HG03159 (cell line): Measurements from ENCODE around the gene LCE3B.
"Not testable (repeated sequence)": the region's sequence is repeated elsewhere in the genome, so short reads cannot be mapped to it uniquely, and the experiment has no call there.

ENCODE experiments used
- ATAC-seq: cut with Tn5 transposase; IDR thresholded peaks from one replicate; pipeline ENCODE4 v1.9.1; 2021; ENCODE audit warnings: mild to moderate bottlenecking, moderate library complexity; ENCODE audit not compliant: unreplicated experiment

LCE3B gene

GRCh38 chr1:152613511-152613910 lies at the start of gene LCE3B:
Gene LCE3B, plus strand, starts transcription at chr1:152613811. Its CDS starts 0 bp downstream, at chr1:152613811.
- no peak for ATAC-seq

GRCh38 chr1:152565115-152565514 lies 48.5 kb upstream of the LCE3B start:
- no peak for ATAC-seq

- ATAC-seq, result no peak
Measured at GRCh38 chr1:152565535-152566215, 47.9 kb upstream of the LCE3B start.

GRCh38 chr1:152566681-152567080 lies 46.9 kb upstream of the LCE3B start, which contains the start of gene LCE3E:
Gene LCE3E, minus strand, starts transcription at chr1:152566780. Its CDS starts 572 bp downstream, at chr1:152566208.
- no peak for ATAC-seq

- no peak for ATAC-seq
Measured at GRCh38 chr1:152577168-152577567, 36.4 kb upstream of the LCE3B start.

- not testable (repeated sequence) for ATAC-seq
Measured at GRCh38 chr1:152579526-152579925, 34.1 kb upstream of the LCE3B start.

- ATAC-seq, result no peak
Measured at GRCh38 chr1:152580433-152580832, 33.2 kb upstream of the LCE3B start, which contains the start of gene LCE3D. Gene LCE3D, minus strand, starts transcription at chr1:152580516. Its CDS starts 580 bp downstream, at chr1:152579936.

GRCh38 chr1:152582647-152583046 lies 31.0 kb upstream of the LCE3B start:
- no peak for ATAC-seq

GRCh38 chr1:152585586-152585985 lies 28.0 kb upstream of the LCE3B start:
- ATAC-seq, result no peak

GRCh38 chr1:152596986-152597385 lies 16.6 kb upstream of the LCE3B start:
- no peak for ATAC-seq

GRCh38 chr1:152599934-152600333 lies 13.7 kb upstream of the LCE3B start, which contains the start of gene LCE3C:
Gene LCE3C, plus strand, starts transcription at chr1:152600234. Its CDS starts 498 bp downstream, at chr1:152600732.
- ATAC-seq, result no peak

- ATAC-seq, result no peak
Measured at GRCh38 chr1:152621993-152622392, 8.4 kb downstream of the LCE3B start.

- ATAC-seq, result no peak
Measured at GRCh38 chr1:152622803-152623202, 9.2 kb downstream of the LCE3B start, which contains the start of gene LCE3A. Gene LCE3A, minus strand, starts transcription at chr1:152623103. Its CDS starts 0 bp downstream, at chr1:152623103.

GRCh38 chr1:152623203-152623844 lies 9.7 kb downstream of the LCE3B start:
- ATAC-seq, result no peak

GRCh38 chr1:152626744-152627143 lies 13.1 kb downstream of the LCE3B start:
- no peak for ATAC-seq

- no peak for ATAC-seq
Measured at GRCh38 chr1:152630596-152630995, 17.0 kb downstream of the LCE3B start.

GRCh38 chr1:152640351-152640750 lies 26.7 kb downstream of the LCE3B start:
- no peak for ATAC-seq

GRCh38 chr1:152643945-152644344 lies 30.3 kb downstream of the LCE3B start:
- ATAC-seq, result no peak

- no peak for ATAC-seq
Measured at GRCh38 chr1:152645146-152645545, 31.5 kb downstream of the LCE3B start.

GRCh38 chr1:152646656-152647055 lies 33.0 kb downstream of the LCE3B start:
- no peak for ATAC-seq

GRCh38 chr1:152654110-152654509 lies 40.5 kb downstream of the LCE3B start:
- no peak for ATAC-seq

- no peak for ATAC-seq
Measured at GRCh38 chr1:152656459-152656858, 42.8 kb downstream of the LCE3B start.
